NOMO-1 treated with DMSO at 0.1 percent for 48 hours (cell line): ENCODE measurements around the gene KSR1.

Experiments
- DNase-seq: peaks from one replicate; lab custom pipeline; 2025; ENCODE audit not compliant: unreplicated experiment; lab: John Stamatoyannopoulos, UW

Gene KSR1

DNA sequence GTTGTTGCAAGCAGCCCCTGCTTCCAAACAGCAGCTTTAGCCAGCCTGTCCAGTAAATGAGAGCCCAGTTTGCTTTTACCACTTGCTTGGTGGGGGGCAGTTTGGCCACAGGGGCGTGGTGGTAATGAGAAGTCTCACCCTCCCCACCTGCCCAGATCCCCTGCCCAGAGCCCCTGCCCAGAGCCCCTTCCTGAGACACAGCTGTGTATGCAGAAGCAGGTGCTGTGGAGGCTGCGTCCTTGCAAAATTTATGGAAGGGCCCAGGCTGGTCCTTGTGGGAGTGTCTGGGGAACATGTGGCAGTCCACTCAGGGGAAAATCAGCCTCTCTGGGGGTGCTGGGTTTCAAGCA lies 147.1 kb downstream of the KSR1 start:
- no peak for DNase-seq

- DNase-seq, result no peak
Observed at GRCh38 chr17:27603880-27604794, 147.9 kb downstream of the KSR1 start.

- no peak for DNase-seq
Observed at GRCh38 chr17:27605409-27605808, 149.2 kb downstream of the KSR1 start.

GRCh38 chr17:27607521-27608091 lies 151.4 kb downstream of the KSR1 start:
- no peak for DNase-seq

GRCh38 chr17:27608328-27609230 lies 152.3 kb downstream of the KSR1 start:
- DNase-seq, result no peak

DNA sequence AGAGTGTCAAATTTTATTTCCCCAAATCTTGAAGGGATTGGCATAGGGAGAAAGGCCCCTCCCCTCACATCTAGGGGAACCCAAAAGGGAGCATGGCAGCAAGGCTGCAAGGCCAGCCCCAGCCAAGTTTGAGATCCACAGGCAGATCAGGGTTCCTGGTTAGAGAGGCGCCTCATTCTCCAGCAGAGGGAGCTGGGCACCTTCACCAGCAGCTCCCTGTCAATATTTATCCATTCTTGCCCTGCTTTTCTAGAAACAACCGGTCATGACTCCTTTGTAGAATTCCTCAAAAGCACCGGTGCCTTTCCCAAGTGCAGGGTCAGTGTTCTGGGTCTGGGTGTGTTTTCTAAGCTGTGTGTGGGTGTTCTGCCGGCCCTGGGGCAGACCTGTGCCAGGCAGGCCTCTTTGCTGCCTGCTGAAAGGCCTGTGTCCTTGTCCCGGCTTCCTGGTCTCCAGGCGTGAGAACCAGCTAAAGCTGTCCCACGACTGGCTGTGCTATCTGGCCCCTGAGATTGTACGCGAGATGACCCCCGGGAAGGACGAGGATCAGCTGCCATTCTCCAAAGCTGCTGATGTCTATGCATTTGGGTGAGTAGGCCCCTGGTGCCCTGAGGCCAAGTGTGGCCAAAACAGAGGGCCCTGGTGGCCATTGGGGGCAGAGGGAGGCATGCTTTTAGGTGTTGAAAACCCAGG lies 153.5 kb downstream of the KSR1 start:
- peak; percentile 26 for DNase-seq

DNA sequence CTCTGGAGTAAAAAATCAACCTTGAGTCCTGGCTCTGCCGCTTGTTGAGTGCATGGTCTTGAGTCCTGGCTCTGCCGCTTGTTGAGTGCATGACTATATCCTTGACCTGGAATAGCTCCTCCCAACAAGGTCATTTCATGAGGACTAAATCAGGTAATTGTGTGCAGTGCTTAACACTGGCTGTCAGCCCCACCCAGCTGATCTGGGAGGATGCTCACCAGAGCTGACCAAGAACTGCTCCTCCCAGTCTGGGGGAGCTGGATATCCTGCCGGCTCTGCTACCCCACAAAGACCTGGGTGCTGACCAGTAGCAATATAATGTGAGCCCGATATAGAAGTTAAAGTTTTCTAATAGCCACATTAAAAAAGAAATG lies 154.0 kb downstream of the KSR1 start:
- no peak for DNase-seq

DNA sequence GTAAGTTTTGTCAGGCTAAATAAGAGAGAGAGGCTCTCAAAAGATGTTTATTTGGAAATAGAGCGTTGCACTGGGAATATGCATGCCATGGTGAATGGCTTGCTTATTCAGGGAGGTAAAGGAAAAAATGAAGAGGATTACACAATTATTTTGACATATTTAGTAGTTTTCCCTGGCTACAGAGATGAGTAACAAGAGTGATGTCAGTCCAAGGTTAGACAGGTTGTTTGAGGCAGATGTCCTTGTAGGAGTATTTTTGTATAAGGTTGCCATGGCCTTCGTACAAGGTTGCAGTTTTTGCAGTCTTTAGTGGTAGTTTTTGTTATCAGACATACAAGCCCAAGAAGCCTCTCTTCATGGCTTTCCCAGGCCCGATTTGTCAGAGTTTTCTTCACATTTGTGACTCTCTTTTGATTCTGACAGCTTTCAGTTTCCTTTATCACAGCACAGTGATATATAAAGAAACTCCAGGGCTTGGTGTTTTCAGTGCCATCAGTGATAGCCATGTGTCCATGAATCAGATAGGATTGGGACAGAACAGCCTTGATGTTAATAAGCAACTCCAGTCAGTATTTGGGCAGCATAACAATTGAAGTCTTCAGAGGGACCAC lies 156.0 kb downstream of the KSR1 start:
- DNase-seq, result no peak

DNA sequence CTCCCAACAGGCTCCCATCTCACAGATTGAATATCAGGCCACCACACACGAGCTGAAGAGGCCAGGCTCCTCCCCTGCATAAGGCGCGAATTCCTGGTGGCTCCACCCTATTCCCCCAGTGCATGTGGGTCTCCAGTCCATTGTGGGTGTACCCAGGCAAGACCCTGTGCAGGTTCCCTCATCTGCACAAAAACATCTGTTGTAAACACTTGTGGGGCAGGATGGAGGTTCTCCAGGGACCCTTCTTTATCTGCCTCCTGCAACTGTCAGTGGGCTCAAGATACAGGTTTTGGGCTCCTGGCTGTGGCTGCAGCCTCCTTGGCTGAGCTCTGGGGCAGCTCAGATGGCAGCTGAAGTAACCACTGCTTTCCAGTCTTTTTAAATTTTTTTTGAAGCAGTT lies 157.2 kb downstream of the KSR1 start:
- no peak for DNase-seq

DNA sequence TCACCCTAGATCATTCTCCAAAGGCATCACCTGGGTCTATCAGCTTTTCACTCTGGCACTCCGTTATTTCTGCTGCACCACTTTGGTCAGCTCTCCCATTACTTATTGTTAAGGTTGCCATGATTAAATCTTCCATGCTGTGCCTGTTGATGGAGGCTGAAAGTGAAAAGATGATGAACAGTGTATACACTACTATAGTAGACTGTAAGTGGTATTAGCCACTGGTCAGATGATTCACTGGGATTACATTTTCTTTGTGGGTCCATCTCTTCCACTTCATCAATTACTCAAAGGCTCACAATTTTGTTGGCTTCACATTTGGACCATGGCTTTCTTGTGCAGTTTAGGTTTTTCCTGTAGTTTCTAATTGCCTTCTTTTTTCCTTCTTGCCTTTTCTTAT lies 158.9 kb downstream of the KSR1 start:
- DNase-seq, result no peak

GRCh38 chr17:27616414-27616813 lies 160.2 kb downstream of the KSR1 start:
- no peak for DNase-seq

DNA sequence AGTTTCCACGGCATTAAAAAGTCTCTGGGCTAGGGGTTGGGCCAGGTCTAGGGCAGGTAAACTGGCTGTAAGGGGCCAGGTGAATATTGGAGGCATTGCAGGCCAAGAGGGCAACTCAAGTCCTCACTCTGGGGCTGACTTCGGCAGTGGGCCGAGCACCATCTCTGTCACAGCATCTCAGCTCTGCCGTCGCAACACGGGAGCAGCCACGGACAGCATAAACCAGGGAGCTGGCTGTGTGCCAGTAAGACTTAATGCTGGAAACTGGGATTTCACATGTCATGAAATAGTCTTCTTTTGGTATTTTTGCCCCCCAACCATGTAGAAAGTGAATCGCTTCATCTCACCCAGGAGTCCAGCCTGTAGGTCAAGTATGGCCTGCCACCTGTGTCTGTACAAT lies 162.2 kb downstream of the KSR1 start:
- DNase-seq, result no peak

- DNase-seq, result no peak
Observed at GRCh38 chr17:27620721-27621120, 164.5 kb downstream of the KSR1 start.

- DNase-seq, result no peak
Observed at GRCh38 chr17:27621536-27621935, 165.3 kb downstream of the KSR1 start.

GRCh38 chr17:27621942-27622559 lies 165.8 kb downstream of the KSR1 start:
- DNase-seq, result no peak

DNA sequence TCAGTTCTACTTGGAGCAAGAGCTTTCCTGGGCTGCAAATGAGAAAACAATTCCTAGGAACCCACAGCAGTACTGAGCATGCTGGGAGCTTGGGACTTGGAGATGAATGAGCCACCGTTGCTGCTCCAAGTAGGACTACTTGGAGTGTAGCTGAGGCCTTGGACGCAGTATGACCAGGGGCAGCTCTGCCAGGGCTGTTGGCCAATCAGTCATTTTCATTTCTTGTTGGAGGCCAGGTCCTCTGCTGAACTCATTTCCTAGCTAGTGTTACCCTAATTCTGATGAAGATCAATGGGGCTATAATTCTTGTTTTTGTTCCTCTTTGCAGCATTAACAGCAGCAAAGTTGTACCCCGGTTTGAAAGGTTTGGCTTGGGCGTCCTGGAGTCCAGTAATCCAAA lies 166.7 kb downstream of the KSR1 start:
- no peak for DNase-seq

- no peak for DNase-seq
Observed at GRCh38 chr17:27623614-27624013, 167.4 kb downstream of the KSR1 start.

GRCh38 chr17:27624539-27624938 lies 168.3 kb downstream of the KSR1 start:
- DNase-seq, result no peak

DNA sequence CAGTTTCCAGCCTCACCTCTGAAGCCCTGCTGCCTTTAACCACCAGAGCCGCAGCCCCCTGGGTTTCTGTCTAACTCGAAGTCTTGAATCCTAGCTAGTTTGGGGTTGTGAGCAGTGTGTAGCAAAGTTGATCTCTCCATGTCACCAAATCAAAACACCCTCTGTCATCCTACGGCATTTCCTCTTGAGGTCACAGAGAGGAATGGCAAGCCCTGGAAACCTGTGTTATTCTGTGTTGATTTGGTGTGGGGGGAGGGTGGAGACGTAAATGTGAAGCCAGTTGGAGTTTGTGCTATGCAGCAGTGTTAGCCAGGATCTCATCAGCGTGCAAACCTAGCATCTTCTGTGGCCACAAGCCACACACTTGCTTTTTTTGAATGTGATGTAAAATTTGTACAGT lies 169.6 kb downstream of the KSR1 start:
- no peak for DNase-seq

GRCh38 chr17:27627514-27627913 lies 171.3 kb downstream of the KSR1 start:
- DNase-seq, result no peak
